Mesendoderm (in vitro differentiated cells): ENCODE data around the gene DHX8.
"Not testable (repeated sequence)": the region's sequence is repeated elsewhere in the genome, so short reads cannot be mapped to it uniquely, and the experiment has no call there.

Experiments used
- DNase-seq: peaks from one replicate; pipeline ENCODE4 v3.0.0; 2013
- H2AK5ac ChIP-seq: 2 replicates; pipeline ENCODE4 v1.6.1; 2013; ENCODE audit warnings: low read length, inconsistent platforms
- H2BK120ac ChIP-seq: 2 replicates; pipeline ENCODE4 v1.6.1; 2013; ENCODE audit warnings: low read depth, mild to moderate bottlenecking, low read length, moderate library complexity, mixed read lengths
- H2BK15ac ChIP-seq: replicated peaks from 2 replicates; pipeline ENCODE4 v1.6.1; 2013; ENCODE audit warnings: low read depth, mild to moderate bottlenecking, moderate library complexity
- H2BK5ac ChIP-seq: 2 replicates; pipeline ENCODE4 v1.6.1; 2013; ENCODE audit warnings: low read length, inconsistent platforms
- H3K18ac ChIP-seq: 2 replicates; pipeline ENCODE4 v1.6.1; 2013; ENCODE audit warnings: mild to moderate bottlenecking, low read length, mixed read lengths
- H3K23ac ChIP-seq: one replicate; pipeline ENCODE4 v1.6.1; 2013; ENCODE audit warnings: low read length
- H3K27ac ChIP-seq: 2 replicates; pipeline ENCODE4 v1.5.1; 2013; ENCODE audit warnings: low read depth, mild to moderate bottlenecking, inconsistent platforms, low read length, moderate library complexity
- H3K27me3 ChIP-seq: 2 replicates; pipeline ENCODE4 v1.6.1; 2013; ENCODE audit warnings: low read length, control low read depth, mild to moderate bottlenecking, inconsistent platforms; ENCODE audit not compliant: insufficient read depth, poor library complexity
- H3K36me3 ChIP-seq: 2 replicates; pipeline ENCODE4 v1.6.1; 2013; ENCODE audit warnings: low read length, inconsistent platforms; ENCODE audit not compliant: control insufficient read depth, insufficient read depth
- H3K4ac ChIP-seq: one replicate; pipeline ENCODE4 v1.6.1; 2013; ENCODE audit warnings: low read depth, mild to moderate bottlenecking, low read length, moderate library complexity
- H3K4me1 ChIP-seq: 2 replicates; pipeline ENCODE4 v1.6.1; 2013; ENCODE audit warnings: low read depth, low read length, inconsistent platforms; ENCODE audit not compliant: control insufficient read depth
- H3K4me2 ChIP-seq: 2 replicates; pipeline ENCODE4 v1.6.1; 2013; ENCODE audit warnings: low read length
- H3K4me3 ChIP-seq: 2 replicates; pipeline ENCODE4 v1.5.1; 2013; ENCODE audit warnings: mild to moderate bottlenecking, low read length
- H3K56ac ChIP-seq: one replicate; pipeline ENCODE4 v1.6.1; 2013; ENCODE audit warnings: low read length
- H3K79me1 ChIP-seq: 2 replicates; pipeline ENCODE4 v1.6.1; 2013; ENCODE audit warnings: low read length, inconsistent platforms
- H3K79me2 ChIP-seq: 2 replicates; pipeline ENCODE4 v1.6.1; 2013; ENCODE audit warnings: mild to moderate bottlenecking, low read length; ENCODE audit not compliant: control insufficient read depth, insufficient read depth
- H3K9ac ChIP-seq: 2 replicates; pipeline ENCODE4 v1.6.1; 2013; ENCODE audit warnings: low read length, inconsistent platforms
- H4K5ac ChIP-seq: one replicate; pipeline ENCODE4 v1.6.1; 2013; ENCODE audit warnings: low read length
- H4K8ac ChIP-seq: one replicate; pipeline ENCODE4 v1.6.1; 2013; ENCODE audit warnings: low read depth, mild to moderate bottlenecking, control low read depth, low read length, moderate library complexity
- WGBS: extraction: QIAGEN DNeasy Blood & Tissue Kit; methylation state at CpG from one replicate; pipeline ENCODE4 v1.1.7; 2013; ENCODE audit warnings: low lambda C conversion rate, missing lambda C conversion rate; ENCODE audit not compliant: insufficient coverage; ENCODE audit errors: extremely low coverage; 5-methylcytosine and 5-hydroxymethylcytosine counted together

The DHX8 gene

DNA sequence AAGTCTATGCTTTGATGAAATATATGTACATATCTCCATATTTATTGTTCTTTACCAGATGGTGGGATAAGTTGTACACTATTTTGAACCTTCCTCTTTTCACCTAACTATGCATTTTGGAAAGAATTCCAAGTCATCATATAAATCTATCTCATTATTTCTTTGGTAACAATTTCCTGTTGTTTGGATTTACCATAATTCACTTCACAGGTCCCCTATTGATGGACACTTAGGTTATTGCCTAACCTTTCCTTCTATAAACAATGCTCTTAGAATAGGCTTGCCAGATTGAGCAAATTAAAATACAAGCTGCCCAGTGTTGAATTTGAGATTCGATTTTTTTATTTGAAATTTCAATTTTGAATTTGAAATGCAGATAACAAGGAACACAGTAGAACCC, 28.9 kb upstream of the DHX8 start:
- Histone ChIP-seq H4K5ac (no peak overlapping the region), H3K36me3 (no peaks in the 10 kb centered on the region)
- no CpG with 5 or more reads among the region's 1 CpG for WGBS

DNA sequence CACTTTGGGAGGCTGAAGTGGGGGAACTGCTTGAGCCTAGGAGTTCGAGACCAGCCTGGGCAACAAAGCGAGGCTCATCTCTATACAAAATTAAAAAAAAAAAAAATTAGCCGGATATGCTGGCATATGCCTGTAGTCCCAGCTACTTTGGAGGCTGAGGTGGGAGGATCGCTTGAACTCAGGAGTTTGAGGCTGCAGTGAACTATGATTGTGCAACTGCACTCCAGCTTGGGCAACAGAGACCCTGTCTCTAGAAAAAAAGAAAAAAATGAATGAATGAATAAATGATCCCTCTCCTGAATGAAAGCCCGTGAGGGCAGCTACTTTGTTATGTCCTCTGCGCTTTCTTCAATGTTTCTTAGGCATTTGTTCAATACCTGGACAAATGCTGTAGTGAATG, 27.7 kb upstream of the DHX8 start:
- Histone ChIP-seq H3K18ac (no peak overlapping the region), H3K4ac (no peak overlapping the region), H3K27me3 (no peaks in the 10 kb centered on the region), H4K5ac (no peak overlapping the region), H2BK15ac (no peak overlapping the region), H3K56ac (no peak overlapping the region), H3K4me3 (no peak overlapping the region), H3K79me1 (no peaks in the 10 kb centered on the region), H3K79me2 (no peaks in the 10 kb centered on the region), H3K36me3 (no peaks in the 10 kb centered on the region), H4K8ac (no peak overlapping the region), H2AK5ac (no peak overlapping the region), H3K23ac (no peak overlapping the region), H3K4me2 (no peak overlapping the region), H2BK120ac (no peak overlapping the region), H3K4me1 (peaks cover 12% of the 10 kb centered on the region), H3K9ac (no peak overlapping the region), H3K27ac (no peak overlapping the region), H2BK5ac (no peak overlapping the region)
- no peak for DNase-seq
- no CpG with 5 or more reads among the region's 6 CpGs for WGBS

More for the DNA sequence above, 28.9 kb upstream of the DHX8 start:
- Histone ChIP-seq H3K4me1 (peaks cover 12% of the 10 kb centered on the region), H4K8ac (no peak overlapping the region), H3K9ac (no peak overlapping the region), H3K23ac (no peak overlapping the region), H2BK5ac (no peak overlapping the region), H2BK120ac (no peak overlapping the region), H3K4me3 (no peak overlapping the region), H3K27ac (no peak overlapping the region), H3K27me3 (no peaks in the 10 kb centered on the region), H3K4me2 (no peak overlapping the region), H3K79me1 (no peaks in the 10 kb centered on the region), H3K79me2 (no peaks in the 10 kb centered on the region), H3K56ac (no peak overlapping the region), H2AK5ac (no peak overlapping the region), H2BK15ac (no peak overlapping the region), H3K4ac (no peak overlapping the region), H3K18ac (no peak overlapping the region)
- no peak for DNase-seq

DNA sequence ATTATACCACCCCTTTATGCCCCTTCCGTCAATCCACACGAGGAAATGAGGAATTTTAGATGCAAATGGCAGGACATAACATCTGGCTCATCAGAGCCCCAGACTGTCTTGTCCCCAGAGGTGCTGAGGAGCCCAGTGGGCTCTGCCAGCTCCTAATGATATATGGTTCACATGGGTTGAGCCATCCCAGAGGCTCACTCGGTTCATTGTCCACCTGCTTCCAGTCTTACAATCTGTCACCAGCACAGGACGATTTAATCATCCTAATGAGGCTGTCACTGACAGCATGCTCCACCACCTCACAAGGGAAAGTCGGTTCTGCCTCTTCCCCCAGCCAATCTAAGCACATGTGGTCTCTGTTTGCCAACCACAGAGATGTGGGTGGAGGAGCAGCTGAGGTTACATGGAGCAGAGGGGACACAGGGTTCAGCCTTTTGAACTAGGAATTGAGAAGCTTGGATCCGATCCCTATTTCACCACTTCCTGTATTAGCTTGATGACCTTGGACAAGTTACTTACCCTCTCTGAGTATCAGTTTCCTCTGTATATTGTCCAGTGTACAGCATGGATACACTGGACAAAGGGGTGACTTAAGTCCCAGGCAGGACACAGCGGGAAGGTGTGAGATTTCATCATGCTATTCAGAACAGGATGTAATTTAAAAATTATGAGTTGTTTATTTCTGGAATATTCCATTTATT, 27.0 kb upstream of the DHX8 start:
- Histone ChIP-seq H3K18ac (no peak overlapping the region), H3K4me1 (peaks cover 12% of the 10 kb centered on the region), H3K4me3 (no peak overlapping the region), H3K36me3 (no peaks in the 10 kb centered on the region), H3K27ac (no peak overlapping the region), H3K4ac (no peak overlapping the region), H2BK15ac (no peak overlapping the region), H2BK120ac (no peak overlapping the region), H4K5ac (no peak overlapping the region), H2AK5ac (peak overlapping the region; percentile 47), H3K4me2 (no peak overlapping the region), H3K79me2 (no peaks in the 10 kb centered on the region), H4K8ac (no peak overlapping the region), H3K56ac (peak overlapping the region; percentile 17), H3K23ac (no peak overlapping the region), H2BK5ac (no peak overlapping the region), H3K79me1 (no peaks in the 10 kb centered on the region), H3K9ac (no peak overlapping the region), H3K27me3 (no peaks in the 10 kb centered on the region)
- DNase-seq: no peak
- no CpG with 5 or more reads among the region's 7 CpGs for WGBS

DNA sequence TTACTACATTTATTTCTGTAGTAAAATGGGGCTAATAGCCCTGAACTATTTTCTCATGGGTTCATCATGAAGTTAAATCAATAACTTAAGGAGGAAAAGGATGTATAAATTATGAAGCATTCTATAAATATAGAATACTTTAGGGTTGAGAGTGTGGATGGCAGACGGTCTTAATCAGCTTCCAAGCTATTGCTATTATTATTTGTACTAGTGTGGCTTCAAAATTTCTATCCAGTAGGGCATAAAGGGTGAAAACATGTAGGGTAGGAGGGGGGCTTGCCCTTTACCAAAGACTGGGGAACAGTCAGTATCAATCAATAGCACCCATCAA, 26.4 kb upstream of the DHX8 start:
- Histone ChIP-seq H2BK15ac (no peak overlapping the region), H4K5ac (no peak overlapping the region), H3K18ac (peak overlapping the region; percentile 92), H3K4me1 (peaks cover 12% of the 10 kb centered on the region), H3K4ac (no peak overlapping the region), H3K23ac (no peak overlapping the region), H2BK120ac (peak overlapping the region; percentile 35), H3K4me3 (no peak overlapping the region), H3K9ac (no peak overlapping the region), H3K36me3 (no peaks in the 10 kb centered on the region), H2BK5ac (no peak overlapping the region), H3K4me2 (no peak overlapping the region), H2AK5ac (no peak overlapping the region), H3K79me2 (no peaks in the 10 kb centered on the region), H3K56ac (peak overlapping the region; percentile 53), H3K27ac (no peak overlapping the region), H4K8ac (no peak overlapping the region), H3K27me3 (no peaks in the 10 kb centered on the region), H3K79me1 (no peaks in the 10 kb centered on the region)
- DNase-seq: no peak
- no CpG with 5 or more reads among the region's 1 CpG for WGBS

DNA sequence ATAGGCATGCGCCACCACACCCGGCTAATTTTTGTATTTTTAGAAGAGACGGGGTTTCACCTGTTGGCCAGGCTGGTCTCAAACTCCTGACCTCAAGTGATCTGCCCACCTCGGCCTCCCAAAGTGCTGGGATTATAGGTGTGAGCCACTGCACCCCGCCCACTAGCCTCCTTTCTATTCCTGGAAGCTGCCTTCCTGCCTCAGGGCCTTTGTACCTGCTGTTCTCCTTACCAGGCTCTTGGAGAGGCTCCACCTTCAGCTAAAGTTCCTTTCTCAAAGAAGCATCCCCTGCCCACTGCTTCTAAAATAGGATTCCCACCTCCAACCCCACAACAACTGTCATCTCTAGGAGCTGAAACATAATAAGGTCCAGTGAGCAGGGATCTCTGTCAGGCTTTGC, 23.9 kb upstream of the DHX8 start:
- H2BK15ac ChIP-seq, H3K79me2 ChIP-seq, H3K18ac ChIP-seq, H3K56ac ChIP-seq, H3K79me1 ChIP-seq, H3K23ac ChIP-seq, H3K4ac ChIP-seq, H2AK5ac ChIP-seq, H3K9ac ChIP-seq, H2BK120ac ChIP-seq, DNase-seq, H3K36me3 ChIP-seq, H3K27ac ChIP-seq, H2BK5ac ChIP-seq, H3K27me3 ChIP-seq, H4K5ac ChIP-seq, H3K4me2 ChIP-seq, H3K4me3 ChIP-seq, H4K8ac ChIP-seq: not testable (repeated sequence)
- WGBS: no CpG with 5 or more reads among the region's 5 CpGs
- peaks cover 14% of the 10 kb centered on the region for H3K4me1 ChIP-seq

DNA sequence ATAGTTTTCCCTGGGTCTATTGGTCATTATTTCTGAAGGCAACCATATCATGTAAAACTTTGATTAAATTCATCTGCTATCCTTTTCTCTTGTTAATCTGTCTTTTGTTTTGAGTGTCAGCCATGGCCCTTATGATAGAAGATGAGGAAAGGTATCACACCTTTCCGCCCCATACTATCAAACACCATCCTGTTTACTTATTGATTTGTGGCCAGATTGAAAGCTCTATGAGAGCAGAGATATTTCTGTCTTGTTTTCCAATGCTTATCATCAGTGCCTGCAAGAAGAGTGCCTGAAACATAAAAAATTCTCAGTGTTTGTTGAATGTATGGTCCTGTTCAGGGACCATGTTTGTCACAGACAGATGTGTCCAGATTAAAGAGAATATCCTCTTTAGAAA, 22.6 kb upstream of the DHX8 start:
- Histone ChIP-seq H3K36me3 (no peaks in the 10 kb centered on the region), H3K79me1 (no peaks in the 10 kb centered on the region), H3K18ac (no peak overlapping the region), H2AK5ac (no peak overlapping the region), H3K27me3 (no peaks in the 10 kb centered on the region), H3K79me2 (no peaks in the 10 kb centered on the region), H3K4me3 (no peak overlapping the region), H4K8ac (no peak overlapping the region), H2BK15ac (no peak overlapping the region), H3K56ac (no peak overlapping the region), H2BK5ac (no peak overlapping the region), H3K4ac (no peak overlapping the region), H3K27ac (no peak overlapping the region), H3K9ac (no peak overlapping the region), H3K4me1 (peaks cover 14% of the 10 kb centered on the region), H3K23ac (no peak overlapping the region), H4K5ac (no peak overlapping the region), H2BK120ac (no peak overlapping the region), H3K4me2 (no peak overlapping the region)
- WGBS: no CpG with 5 or more reads among the region's 1 CpG
- no peak for DNase-seq
